Breast epithelium (tissue), 4 donors: ENCODE results near the gene TNKS1BP1. TPM values are rescaled to one million over a fixed set of nuclear protein-coding genes. Genes with fewer than 3 reads are reported as not detected.
A peak's percentile ranks its signal among the peaks of the same experiment; 100 is the strongest.

Experiments
- DNase-seq, 2 donors: peaks; one replicate each; pipeline ENCODE4 v3.0.0-alpha.2; 2019; ENCODE audit warnings: low spot score in 2 of 2
- H3K27ac ChIP-seq, 2 donors: fragments of 200-600 bp; sonication (generic) in 1 of 2; one replicate each; pipeline ENCODE4 v1.5.1; 2016 to 2019; ENCODE audit warnings: mild to moderate bottlenecking in 1 of 2
- H3K27me3 ChIP-seq, 2 donors: fragments of 200-600 bp; sonication (generic) in 1 of 2; one replicate each; pipeline versions ENCODE4 v1.5.1 to v1.6.0; 2017 to 2019; ENCODE audit warnings: control low read depth in 1 of 2, mild to moderate bottlenecking in 1 of 2
- H3K36me3 ChIP-seq: fragments of 200-600 bp; one replicate; pipeline ENCODE4 v1.5.1; 2019
- H3K4me1 ChIP-seq, 2 donors: fragments of 200-600 bp; sonication (generic); one replicate each; pipeline ENCODE4 v1.5.1; 2016 to 2019; ENCODE audit warnings: control low read depth in 1 of 2
- H3K4me3 ChIP-seq, 3 donors: fragments of 200-600 bp; sonication (generic); 1 replicate in 2 of 3; 2 replicates in 1 of 3; pipeline ENCODE4 v1.5.1; 2016 to 2019; ENCODE audit warnings: mild to moderate bottlenecking in 3 of 3, moderate library complexity in 2 of 3
- H3K9me3 ChIP-seq, 2 donors: fragments of 200-600 bp; sonication (generic) in 1 of 2; one replicate each; pipeline ENCODE4 v1.5.1; 2016 to 2019; ENCODE audit warnings: control low read depth in 1 of 2
- CTCF ChIP-seq, 3 donors: fragments of 450-650 bp; IDR thresholded peaks; one replicate each; pipeline ENCODE4 v1.5.1; 2016 to 2017; ENCODE audit warnings: antibody characterized with exemption in 3 of 3, mild to moderate bottlenecking in 3 of 3, moderate library complexity in 3 of 3
- POLR2A ChIP-seq: fragments of 450-650 bp; IDR thresholded peaks from one replicate; pipeline ENCODE4 v1.6.1; 2016; ENCODE audit warnings: antibody characterized with exemption, mild to moderate bottlenecking, moderate library complexity
- POLR2AphosphoS5 ChIP-seq, 3 donors: sonication (generic); formaldehyde crosslinking; IDR thresholded peaks; one replicate each; pipeline ENCODE4 v1.6.1; 2017; ENCODE audit warnings: antibody characterized with exemption in 3 of 3
- intact Hi-C: fragments of 100-400 bp; cut with DNase I; formaldehyde crosslinking; loops from one replicate; pipeline ENCODE4 v1.15.1; 2023; ENCODE audit warnings: low total_unique reads
- total RNA-seq, 3 donors: library from RNA; depleted of rRNA; stranded (reverse); fragments of >200 nt; gene quantifications; one replicate each; pipeline ENCODE4 v1.1.0, GENCODE V29; 2016

The TNKS1BP1 gene
- total RNA-seq, 3 donors from 2014 or later = 79.3 to 111 (median 82.7) TPM

DNA sequence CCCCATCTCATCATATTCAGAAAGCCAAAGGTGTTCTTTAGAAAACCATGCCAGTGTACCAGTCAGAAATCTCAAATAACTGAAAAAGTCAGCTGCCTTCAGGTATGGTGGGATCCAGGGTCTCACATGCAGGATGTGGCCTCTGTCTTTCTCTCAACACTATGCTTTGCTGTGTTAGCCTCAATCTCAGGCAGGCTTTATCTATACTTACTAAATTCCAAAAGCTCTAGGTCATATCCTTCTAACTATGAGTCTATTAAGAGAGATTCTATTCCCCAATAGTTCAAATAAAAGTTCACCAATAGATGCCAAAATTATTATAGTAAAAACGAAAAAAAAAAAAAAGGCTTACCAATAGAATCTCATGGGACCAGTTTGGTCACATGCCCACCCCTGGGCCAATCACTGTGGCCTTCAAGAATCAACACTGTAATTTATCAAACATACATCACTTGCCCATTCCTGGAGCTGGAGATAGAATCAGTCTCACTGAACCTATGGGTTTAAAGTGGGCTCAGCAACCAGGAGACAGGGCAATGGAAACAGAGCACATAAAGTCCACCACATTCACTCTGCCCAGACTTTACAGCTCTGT is 49.8 kb downstream of the TNKS1BP1 start:
- peak overlapping the region in 1 of 2 donors; percentile 16 for H3K27ac ChIP-seq
- no peak overlapping the region for H3K4me3 ChIP-seq
- DNase-seq = no peak
- intact Hi-C loops = no loop called here
- no peak for TF ChIP-seq CTCF (IDR thresholded peaks at IDR 0.05)
- TF ChIP-seq POLR2AphosphoS5 (IDR thresholded peaks at IDR 0.05) = no peak
- no peak for TF ChIP-seq POLR2A
- H3K27me3 ChIP-seq = no peaks in the 10 kb centered on the region
- H3K4me1 ChIP-seq = peaks cover 5 to 13% of the 10 kb centered on the region in 2 donors
- peaks cover 10 to 11% of the 10 kb centered on the region in 2 donors for H3K9me3 ChIP-seq
- no peaks in the 10 kb centered on the region for H3K36me3 ChIP-seq

- TF ChIP-seq POLR2AphosphoS5 (IDR thresholded peaks at IDR 0.05) = no peak
- no peak for TF ChIP-seq POLR2A
- no peak for TF ChIP-seq CTCF (IDR thresholded peaks at IDR 0.05)
These were observed 51.2 kb downstream of the TNKS1BP1 start for GRCh38 chr11:57273448-57274058.

GRCh38 chr11:57269571-57270021 is 55.2 kb downstream of the TNKS1BP1 start:
- Histone ChIP-seq H3K36me3 (no peaks in the 10 kb centered on the region), H3K4me3 (no peak overlapping the region), H3K4me1 (no peaks in the 10 kb centered on the region), H3K9me3 (peaks cover 10 to 11% of the 10 kb centered on the region in 2 donors), H3K27ac (peak overlapping the region in 1 of 2 donors; percentile 13), H3K27me3 (no peaks in the 10 kb centered on the region)
- intact Hi-C loops = no loop called here
- TF ChIP-seq CTCF (IDR thresholded peaks at IDR 0.05) (no peak), POLR2AphosphoS5 (IDR thresholded peaks at IDR 0.05) (peak in 1 of 3 donors; percentile 30)
- DNase-seq = no peak

More at GRCh38 chr11:57273448-57274058, 51.2 kb downstream of the TNKS1BP1 start:
- Histone ChIP-seq H3K4me3 (no peak overlapping the region), H3K27me3 (no peaks in the 10 kb centered on the region), H3K36me3 (no peaks in the 10 kb centered on the region), H3K4me1 (peaks cover 5 to 13% of the 10 kb centered on the region in 2 donors), H3K9me3 (peaks cover 10 to 11% of the 10 kb centered on the region in 2 donors), H3K27ac (no peak overlapping the region)
- intact Hi-C loops = no loop called here
- DNase-seq = no peak

GRCh38 chr11:57266157-57266556 is 58.6 kb downstream of the TNKS1BP1 start:
- Histone ChIP-seq H3K27ac (no peak overlapping the region), H3K36me3 (no peaks in the 10 kb centered on the region), H3K4me3 (no peak overlapping the region), H3K4me1 (no peaks in the 10 kb centered on the region), H3K9me3 (no peaks in the 10 kb centered on the region), H3K27me3 (no peaks in the 10 kb centered on the region)
- TF ChIP-seq CTCF (IDR thresholded peaks at IDR 0.05) (no peak), POLR2A (no peak), POLR2AphosphoS5 (IDR thresholded peaks at IDR 0.05) (no peak)
- intact Hi-C loops = no loop called here
- DNase-seq = no peak

DNA sequence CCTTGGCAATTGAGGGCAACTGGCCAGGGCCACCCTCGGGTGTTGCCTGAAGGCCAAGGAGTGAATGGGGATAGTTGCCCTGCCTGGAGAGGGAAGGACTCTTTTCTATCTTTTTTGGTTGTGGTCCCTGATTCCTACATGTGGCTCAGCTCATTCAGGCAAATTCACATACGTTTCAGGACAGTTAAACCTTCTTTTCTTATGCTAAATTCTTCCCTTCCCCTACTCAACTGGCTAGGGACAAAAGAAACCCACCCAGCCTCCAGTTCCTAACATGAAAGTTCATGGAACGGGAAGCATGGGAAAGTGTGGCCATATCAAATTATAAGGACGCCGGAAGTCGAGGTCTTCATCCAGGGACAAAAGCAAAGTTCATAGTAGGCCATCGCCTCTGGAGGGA is 61.4 kb downstream of the TNKS1BP1 start:
- DNase-seq = no peak
- H3K27ac ChIP-seq = no peak overlapping the region
- H3K9me3 ChIP-seq = no peaks in the 10 kb centered on the region
- H3K4me3 ChIP-seq = no peak overlapping the region
- no peaks in the 10 kb centered on the region for H3K4me1 ChIP-seq
- H3K36me3 ChIP-seq = no peaks in the 10 kb centered on the region
- intact Hi-C loops = no loop called here
- TF ChIP-seq POLR2AphosphoS5 (IDR thresholded peaks at IDR 0.05) (no peak), POLR2A (no peak), CTCF (IDR thresholded peaks at IDR 0.05) (no peak)
- H3K27me3 ChIP-seq = no peaks in the 10 kb centered on the region
